Measurements from ENCODE around the gene MOGAT1. TPM values are rescaled to one million over a fixed set of nuclear protein-coding genes. Genes with fewer than 3 reads are reported as not detected.

Gene MOGAT1
- total and polyA plus RNA-seq, 2 of the 13 experiments (the other 11 are each of a cell fraction or from before 2014, with no cell fraction given), result 0.98 to 4.3 TPM

DNA sequence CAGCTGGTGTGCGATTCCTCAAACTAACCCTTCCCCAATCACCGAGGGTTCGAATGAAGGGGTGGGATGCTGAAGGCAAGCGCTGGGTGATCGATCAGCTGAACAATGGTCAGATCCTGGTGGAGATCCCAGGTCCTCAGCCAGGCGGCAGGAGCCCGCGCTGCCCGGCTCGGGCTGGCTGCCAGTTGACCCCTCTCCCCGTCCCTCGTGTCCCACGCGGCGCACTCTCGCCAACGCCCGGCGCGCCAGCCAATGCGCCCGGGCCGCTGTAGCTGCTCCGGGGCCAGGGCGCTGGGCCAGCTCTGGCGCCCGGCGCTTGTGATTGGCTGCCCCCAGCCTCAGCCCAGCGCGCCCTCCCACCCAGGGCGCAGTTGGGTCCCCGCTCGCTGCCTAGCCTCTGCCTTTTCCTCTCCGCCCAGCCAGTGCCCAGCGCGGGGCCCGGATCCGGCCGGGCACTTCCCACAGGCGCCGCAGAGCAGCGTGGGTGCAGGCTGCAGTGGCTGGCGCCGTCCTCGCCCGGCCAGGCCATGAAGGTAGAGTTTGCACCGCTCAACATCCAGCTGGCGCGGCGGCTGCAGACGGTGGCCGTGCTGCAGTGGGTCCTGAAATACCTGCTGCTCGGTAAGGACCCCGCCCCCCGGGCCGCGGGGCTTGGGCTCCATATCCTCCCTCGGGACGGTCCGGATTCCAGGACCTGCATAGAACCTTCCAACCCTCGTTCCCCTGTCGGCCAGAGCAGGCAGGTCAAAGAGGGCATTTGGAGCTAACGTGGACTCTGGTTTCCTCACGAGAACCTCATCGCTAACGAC, at the start of gene MOGAT1 (continued):
- peak; percentile 98 for TF ChIP-seq ZNF564 (CRISPR knock-in tag; IDR thresholded peaks at IDR 0.05)
- TF ChIP-seq ZNF724P (CRISPR knock-in tag; IDR thresholded peaks at IDR 0.05; ENCODE audit: borderline replicate concordance), result peak; percentile 94
- peak; percentile 86 for TF ChIP-seq IKZF5 (CRISPR knock-in tag; IDR thresholded peaks at IDR 0.05)
- peak; percentile 85; the same call in 1 of the 2 replicates for TF ChIP-seq ZNF703 (CRISPR knock-in tag; IDR thresholded peaks at IDR 0.05; ENCODE audit: borderline replicate concordance)
- TF ChIP-seq, protein P1, sequence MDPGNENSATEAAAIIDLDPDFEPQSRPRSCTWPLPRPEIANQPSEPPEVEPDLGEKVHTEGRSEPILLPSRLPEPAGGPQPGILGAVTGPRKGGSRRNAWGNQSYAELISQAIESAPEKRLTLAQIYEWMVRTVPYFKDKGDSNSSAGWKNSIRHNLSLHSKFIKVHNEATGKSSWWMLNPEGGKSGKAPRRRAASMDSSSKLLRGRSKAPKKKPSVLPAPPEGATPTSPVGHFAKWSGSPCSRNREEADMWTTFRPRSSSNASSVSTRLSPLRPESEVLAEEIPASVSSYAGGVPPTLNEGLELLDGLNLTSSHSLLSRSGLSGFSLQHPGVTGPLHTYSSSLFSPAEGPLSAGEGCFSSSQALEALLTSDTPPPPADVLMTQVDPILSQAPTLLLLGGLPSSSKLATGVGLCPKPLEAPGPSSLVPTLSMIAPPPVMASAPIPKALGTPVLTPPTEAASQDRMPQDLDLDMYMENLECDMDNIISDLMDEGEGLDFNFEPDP (CRISPR knock-in tag; conservative IDR thresholded peaks at IDR 0.05), result peak; percentile 11; the same call in 1 of the 2 replicates
- no peak for TF ChIP-seq GPN1 (CRISPR knock-in tag; IDR thresholded peaks at IDR 0.05; ENCODE audit: borderline replicate concordance)
- peak; percentile 41 for TF ChIP-seq ZBTB7A (CRISPR knock-in tag; IDR thresholded peaks at IDR 0.05)
- TF ChIP-seq RFX1 (IDR thresholded peaks at IDR 0.05), result no peak
- TF ChIP-seq ZNF503 (CRISPR knock-in tag; IDR thresholded peaks at IDR 0.05), result 0 out of 2 replicates have a peak, but pooled peaks have one; percentile 50
- TF ChIP-seq, protein P2, sequence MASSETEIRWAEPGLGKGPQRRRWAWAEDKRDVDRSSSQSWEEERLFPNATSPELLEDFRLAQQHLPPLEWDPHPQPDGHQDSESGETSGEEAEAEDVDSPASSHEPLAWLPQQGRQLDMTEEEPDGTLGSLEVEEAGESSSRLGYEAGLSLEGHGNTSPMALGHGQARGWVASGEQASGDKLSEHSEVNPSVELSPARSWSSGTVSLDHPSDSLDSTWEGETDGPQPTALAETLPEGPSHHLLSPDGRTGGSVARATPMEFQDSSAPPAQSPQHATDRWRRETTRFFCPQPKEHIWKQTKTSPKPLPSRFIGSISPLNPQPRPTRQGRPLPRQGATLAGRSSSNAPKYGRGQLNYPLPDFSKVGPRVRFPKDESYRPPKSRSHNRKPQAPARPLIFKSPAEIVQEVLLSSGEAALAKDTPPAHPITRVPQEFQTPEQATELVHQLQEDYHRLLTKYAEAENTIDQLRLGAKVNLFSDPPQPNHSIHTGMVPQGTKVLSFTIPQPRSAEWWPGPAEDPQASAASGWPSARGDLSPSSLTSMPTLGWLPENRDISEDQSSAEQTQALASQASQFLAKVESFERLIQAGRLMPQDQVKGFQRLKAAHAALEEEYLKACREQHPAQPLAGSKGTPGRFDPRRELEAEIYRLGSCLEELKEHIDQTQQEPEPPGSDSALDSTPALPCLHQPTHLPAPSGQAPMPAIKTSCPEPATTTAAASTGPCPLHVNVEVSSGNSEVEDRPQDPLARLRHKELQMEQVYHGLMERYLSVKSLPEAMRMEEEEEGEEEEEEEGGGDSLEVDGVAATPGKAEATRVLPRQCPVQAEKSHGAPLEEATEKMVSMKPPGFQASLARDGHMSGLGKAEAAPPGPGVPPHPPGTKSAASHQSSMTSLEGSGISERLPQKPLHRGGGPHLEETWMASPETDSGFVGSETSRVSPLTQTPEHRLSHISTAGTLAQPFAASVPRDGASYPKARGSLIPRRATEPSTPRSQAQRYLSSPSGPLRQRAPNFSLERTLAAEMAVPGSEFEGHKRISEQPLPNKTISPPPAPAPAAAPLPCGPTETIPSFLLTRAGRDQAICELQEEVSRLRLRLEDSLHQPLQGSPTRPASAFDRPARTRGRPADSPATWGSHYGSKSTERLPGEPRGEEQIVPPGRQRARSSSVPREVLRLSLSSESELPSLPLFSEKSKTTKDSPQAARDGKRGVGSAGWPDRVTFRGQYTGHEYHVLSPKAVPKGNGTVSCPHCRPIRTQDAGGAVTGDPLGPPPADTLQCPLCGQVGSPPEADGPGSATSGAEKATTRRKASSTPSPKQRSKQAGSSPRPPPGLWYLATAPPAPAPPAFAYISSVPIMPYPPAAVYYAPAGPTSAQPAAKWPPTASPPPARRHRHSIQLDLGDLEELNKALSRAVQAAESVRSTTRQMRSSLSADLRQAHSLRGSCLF (CRISPR knock-in tag; IDR thresholded peaks at IDR 0.05; ENCODE audit: borderline replicate concordance), result 0 out of 2 replicates have a peak, but pooled peaks have one; percentile 9
- no peak for TF ChIP-seq GLMP (CRISPR knock-in tag; IDR thresholded peaks at IDR 0.05; ENCODE audit: borderline replicate concordance)
- no peak for TF ChIP-seq ZNF296 (CRISPR knock-in tag; conservative IDR thresholded peaks at IDR 0.05)
- no peak for TF ChIP-seq TBP (CRISPR knock-in tag; IDR thresholded peaks at IDR 0.05)
- 0 out of 2 replicates have a peak, but pooled peaks have one; percentile 33 for TF ChIP-seq ZFP37 (CRISPR knock-in tag; IDR thresholded peaks at IDR 0.05; ENCODE audit: borderline replicate concordance)
- TF ChIP-seq MIXL1 (CRISPR knock-in tag; IDR thresholded peaks at IDR 0.05), result no peak; the same call in 1 of the 2 replicates
- TF ChIP-seq, protein P3, sequence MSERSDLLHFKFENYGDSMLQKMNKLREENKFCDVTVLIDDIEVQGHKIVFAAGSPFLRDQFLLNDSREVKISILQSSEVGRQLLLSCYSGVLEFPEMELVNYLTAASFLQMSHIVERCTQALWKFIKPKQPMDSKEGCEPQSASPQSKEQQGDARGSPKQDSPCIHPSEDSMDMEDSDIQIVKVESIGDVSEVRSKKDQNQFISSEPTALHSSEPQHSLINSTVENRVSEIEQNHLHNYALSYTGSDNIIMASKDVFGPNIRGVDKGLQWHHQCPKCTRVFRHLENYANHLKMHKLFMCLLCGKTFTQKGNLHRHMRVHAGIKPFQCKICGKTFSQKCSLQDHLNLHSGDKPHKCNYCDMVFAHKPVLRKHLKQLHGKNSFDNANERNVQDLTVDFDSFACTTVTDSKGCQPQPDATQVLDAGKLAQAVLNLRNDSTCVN (CRISPR knock-in tag; IDR thresholded peaks at IDR 0.05; ENCODE audit: borderline replicate concordance), result peak; percentile 60; the same call in 1 of the 2 replicates

All from HepG2 (cell line).